GM12874 (cell line): ENCODE results near the gene CCDC197.

Experiments
- CTCF ChIP-seq: IDR thresholded peaks from 2 replicates; pipeline ENCODE4 v1.5.1; 2011; ENCODE audit warnings: low read depth, mild to moderate bottlenecking, control low read depth, low read length, moderate library complexity; ENCODE audit not compliant: insufficient read depth

Gene CCDC197

GRCh38 chr14:94024549-94024948 is 27.4 kb downstream of the CCDC197 start:
- no peak for TF ChIP-seq CTCF

GRCh38 chr14:94025720-94026119 is 28.6 kb downstream of the CCDC197 start:
- no peak for TF ChIP-seq CTCF

GRCh38 chr14:94026173-94026888 is 29.2 kb downstream of the CCDC197 start, which contains the start of gene OTUB2:
Gene OTUB2 (plus strand): TSS chr14:94026340. CDS start chr14:94026538, 198 bp downstream.
- TF ChIP-seq CTCF = no peak

GRCh38 chr14:94026889-94027469 is 29.9 kb downstream of the CCDC197 start:
- no peak for TF ChIP-seq CTCF

GRCh38 chr14:94027566-94028449 is 30.7 kb downstream of the CCDC197 start:
- TF ChIP-seq CTCF = no peak

- TF ChIP-seq CTCF = 0 out of 2 replicates have a peak, but pooled peaks have one; percentile 20
Measured at GRCh38 chr14:94028450-94028826, 31.3 kb downstream of the CCDC197 start.

GRCh38 chr14:94029265-94029664 is 32.2 kb downstream of the CCDC197 start:
- no peak for TF ChIP-seq CTCF
